ENCODE results near the gene NKX2-1. TPM values are rescaled to one million over a fixed set of nuclear protein-coding genes. Genes with fewer than 3 reads are reported as not detected.

The NKX2-1 gene
- total RNA-seq, 6 experiments from 2014 or later: not detected

GRCh38 chr14:36471431-36471830, 48.6 kb downstream of the NKX2-1 start:
- H3K27ac ChIP-seq: no peak overlapping the region
- DNase-seq: no peak
- no peaks in the 10 kb centered on the region for H3K4me1 ChIP-seq
- no peak for ATAC-seq
- no peak overlapping the region for H3K4me3 ChIP-seq
- no peaks in the 10 kb centered on the region for H3K27me3 ChIP-seq
- H3K9me3 ChIP-seq: no peaks in the 10 kb centered on the region
- intact Hi-C loops (cut with DNase I): no loop called here
- TF ChIP-seq CTCF (IDR thresholded peaks at IDR 0.05) (no peak), POLR2A (IDR thresholded peaks at IDR 0.05) (no peak)
- 50% methylated on average over 2 of the region's 3 CpGs for WGBS (ENCODE audit: insufficient coverage, low coverage, low lambda C conversion rate, missing lambda C conversion rate)
- no peaks in the 10 kb centered on the region for H3K36me3 ChIP-seq

GRCh38 chr14:36467332-36467731, 52.7 kb downstream of the NKX2-1 start:
- WGBS (ENCODE audit: insufficient coverage, low coverage, low lambda C conversion rate, missing lambda C conversion rate): 44% methylated on average over 1 of the region's 1 CpG

More at GRCh38 chr14:36467332-36467731, 52.7 kb downstream of the NKX2-1 start:
- H3K4me1 ChIP-seq: no peaks in the 10 kb centered on the region
- DNase-seq: no peak
- no peak overlapping the region for H3K27ac ChIP-seq
- no peaks in the 10 kb centered on the region for H3K27me3 ChIP-seq
- TF ChIP-seq POLR2A (IDR thresholded peaks at IDR 0.05) (no peak), CTCF (IDR thresholded peaks at IDR 0.05) (no peak)
- H3K4me3 ChIP-seq: no peak overlapping the region
- H3K9me3 ChIP-seq: no peaks in the 10 kb centered on the region
- intact Hi-C loops (cut with DNase I): no loop called here
- no peak for ATAC-seq
- H3K36me3 ChIP-seq: no peaks in the 10 kb centered on the region

Other genes with a start within 250 kb of the NKX2-1 start
- gene MBIP, start 199.6 kb downstream of the NKX2-1 start, total RNA-seq: 10 to 100 TPM in 4 of 6 experiments, 1 to 10 TPM in 2; 8.2 to 13.4 (median 10.3) TPM
- not detected for gene NKX2-8, start 62.4 kb upstream of the NKX2-1 start, total RNA-seq
- not detected for gene PAX9, start 141.6 kb upstream of the NKX2-1 start, total RNA-seq

All from right lobe of liver (tissue), 6 donors.